GM23248 (cell line): ENCODE data around the gene WDFY1. TPM values are rescaled to one million over a fixed set of nuclear protein-coding genes. Genes with fewer than 3 reads are reported as not detected.
"Not testable (repeated sequence)": the region's sequence is repeated elsewhere in the genome, so short reads cannot be mapped to it uniquely, and the experiment has no call there.

ENCODE experiments used
- DNase-seq: peaks from one replicate; pipeline ENCODE4 v3.0.0-alpha.2; 2015
- H2AFZ ChIP-seq: fragments of 200-600 bp; sonication (generic); 2 replicates; pipeline ENCODE4 v1.6.1; 2016; ENCODE audit warnings: antibody characterized with exemption
- H3F3A ChIP-seq: fragments of 200-600 bp; sonication (generic); 2 replicates; pipeline ENCODE4 v1.6.1; 2016; ENCODE audit warnings: mild to moderate bottlenecking, antibody characterized with exemption, mixed run types; ENCODE audit not compliant: insufficient read depth
- H3K27ac ChIP-seq: fragments of 200-600 bp; sonication (generic); 2 replicates; pipeline ENCODE4 v1.5.1; 2016; ENCODE audit warnings: mild to moderate bottlenecking
- H3K27me3 ChIP-seq: fragments of 200-600 bp; sonication (generic); replicated peaks from 2 replicates; pipeline ENCODE4 v1.6.1; 2016; ENCODE audit warnings: mild to moderate bottlenecking; ENCODE audit not compliant: insufficient read depth
- H3K36me3 ChIP-seq: fragments of 200-600 bp; sonication (generic); 2 replicates; pipeline ENCODE4 v1.6.1; 2016; ENCODE audit warnings: low read depth, mild to moderate bottlenecking
- H3K4me1 ChIP-seq: fragments of 200-600 bp; sonication (generic); 2 replicates; pipeline ENCODE4 v1.6.1; 2016; ENCODE audit warnings: mild to moderate bottlenecking; ENCODE audit not compliant: insufficient read depth
- H3K4me2 ChIP-seq: fragments of 200-600 bp; sonication (generic); one replicate; pipeline ENCODE4 v1.6.1; 2016; ENCODE audit warnings: mild to moderate bottlenecking; ENCODE audit not compliant: unreplicated experiment
- H3K4me3 ChIP-seq: fragments of 200-600 bp; sonication (generic); 2 replicates; pipeline ENCODE4 v1.5.1; 2016; ENCODE audit warnings: mild to moderate bottlenecking
- H3K79me2 ChIP-seq: fragments of 200-600 bp; sonication (generic); 2 replicates; pipeline ENCODE4 v1.6.1; 2016; ENCODE audit warnings: mild to moderate bottlenecking; ENCODE audit not compliant: insufficient read depth
- H3K9ac ChIP-seq: fragments of 200-600 bp; sonication (generic); 2 replicates; pipeline ENCODE4 v1.6.1; 2016; ENCODE audit warnings: mild to moderate bottlenecking
- H3K9me2 ChIP-seq: fragments of 200-600 bp; sonication (generic); 2 replicates; pipeline ENCODE4 v1.6.1; 2016; ENCODE audit warnings: mixed run types, mild to moderate bottlenecking, moderate library complexity; ENCODE audit not compliant: insufficient read depth
- H3K9me3 ChIP-seq: fragments of 200-600 bp; sonication (generic); one replicate; pipeline ENCODE4 v1.6.1; 2017; ENCODE audit warnings: low read depth
- H4K20me1 ChIP-seq: fragments of 200-600 bp; sonication (generic); 2 replicates; pipeline ENCODE4 v1.6.0; 2016; ENCODE audit not compliant: insufficient read depth
- EZH2 ChIP-seq: fragments of 200-600 bp; sonication (generic); IDR thresholded peaks from 2 replicates; pipeline ENCODE4 v1.6.1; 2018; ENCODE audit warnings: antibody characterized with exemption, mild to moderate bottlenecking; ENCODE audit not compliant: insufficient read depth, poor library complexity, severe bottlenecking
- EZH2phosphoT487 ChIP-seq: fragments of 200-600 bp; sonication (generic); IDR thresholded peaks from 2 replicates; pipeline ENCODE4 v1.6.1; 2018; ENCODE audit warnings: antibody characterized with exemption, moderate library complexity, mild to moderate bottlenecking, low read depth; ENCODE audit not compliant: insufficient read depth
- WGBS, 2 experiments: methylation state at CpG; one replicate each; pipeline ENCODE4 v1.1.6; 2015 to 2017; ENCODE audit warnings: low lambda C conversion rate in 2 of 2, low coverage in 1 of 2; ENCODE audit errors: missing lambda C conversion rate in 2 of 2; 5-methylcytosine and 5-hydroxymethylcytosine counted together
- in situ Hi-C: fragments of 300-500 bp; cut with MboI; formaldehyde crosslinking; loops from 2 replicates; pipeline ENCODE4 v1.15.0; 2020
- polyA plus RNA-seq: library from polyadenylated mRNA; unstranded; fragments of >200 nt; fragmentation: Nextera tagmentation; extraction: Ambion mirVana; gene quantifications from 2 replicates; pipeline ENCODE4 v1.2.1, GENCODE V29; 2016
- total RNA-seq: library from RNA; depleted of rRNA; stranded (reverse); fragments of >200 nt; shearing (Covaris generic); gene quantifications from 2 replicates; pipeline ENCODE4 v1.2.3, GENCODE V29; 2014

WDFY1 gene
- total and polyA plus RNA-seq, 2 experiments from 2014 or later: 65.1 to 81.2 TPM

DNA sequence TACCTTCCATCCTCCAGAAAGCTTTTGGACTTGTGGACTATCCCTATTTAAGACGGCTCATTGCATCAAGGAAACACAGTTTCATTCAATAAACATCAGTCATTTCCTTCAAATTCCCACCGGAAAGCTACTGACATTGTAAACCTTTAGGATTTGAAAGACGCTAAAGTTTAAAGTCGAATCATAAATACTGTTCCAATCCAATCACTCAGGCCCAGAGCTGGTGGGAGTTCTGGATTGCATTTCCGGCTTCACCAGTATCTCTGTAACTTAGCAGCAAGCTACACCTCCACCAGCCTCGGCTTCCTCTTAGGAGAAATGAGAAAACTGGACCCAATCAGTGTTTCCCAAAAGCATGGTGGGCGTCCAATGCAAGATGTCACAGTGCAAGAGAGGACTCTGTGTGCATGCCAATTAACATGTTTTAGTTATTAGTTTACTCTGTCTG, 1.6 kb downstream of the WDFY1 start:
- Histone ChIP-seq H3K9ac (peak overlapping the region; percentile 91), H3K4me1 (peaks cover 19% of the 10 kb centered on the region), H4K20me1 (no peaks in the 10 kb centered on the region), H3K9me2 (no peaks in the 10 kb centered on the region), H3K27me3 (no peaks in the 10 kb centered on the region), H3K36me3 (no peaks in the 10 kb centered on the region), H3K79me2 (peaks cover 60% of the 10 kb centered on the region), H3F3A (peaks cover 37% of the 10 kb centered on the region), H3K4me2 (peak overlapping the region; percentile 97), H3K27ac (peak overlapping the region; percentile 74), H3K9me3 (no peaks in the 10 kb centered on the region), H2AFZ (peak overlapping the region; percentile 70; the same call in 1 of the 2 replicates), H3K4me3 (peak overlapping the region; percentile 97)
- DNase-seq: peak; percentile 76
- 0 to 1% methylated on average over 7 of the region's 7 CpGs for WGBS, 2 experiments
- in situ Hi-C loops: no loop called here
- TF ChIP-seq EZH2phosphoT487: no peak
- no peak for TF ChIP-seq EZH2

DNA sequence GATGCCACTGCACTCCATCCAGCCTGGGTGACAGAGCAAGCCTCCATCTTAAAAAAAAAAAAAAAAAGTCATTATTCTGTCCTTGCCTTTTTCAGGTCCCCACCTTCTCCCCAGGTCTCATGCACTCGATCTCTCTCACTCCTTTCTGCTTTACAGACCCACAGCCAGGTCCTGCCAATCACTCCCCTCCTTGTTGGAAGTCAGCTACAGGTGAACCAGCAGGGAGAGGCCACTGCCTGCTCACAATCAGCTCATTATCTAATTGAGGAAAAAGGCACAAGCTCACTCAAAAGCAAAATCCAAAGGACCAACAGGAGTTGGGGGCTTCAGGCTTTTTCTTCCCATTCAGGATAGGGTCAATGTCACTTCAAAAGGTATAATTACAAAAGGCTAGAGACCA, 2.0 kb downstream of the WDFY1 start:
- H3F3A ChIP-seq: peaks cover 37% of the 10 kb centered on the region
- H3K27me3 ChIP-seq: no peaks in the 10 kb centered on the region
- H3K79me2 ChIP-seq: peaks cover 64% of the 10 kb centered on the region
- no peaks in the 10 kb centered on the region for H4K20me1 ChIP-seq
- peak overlapping the region; percentile 74 for H3K27ac ChIP-seq
- no peak overlapping the region for H2AFZ ChIP-seq
- WGBS, 2 experiments: 96 to 100% methylated on average over 1 of the region's 1 CpG
- H3K9ac ChIP-seq: peak overlapping the region; percentile 91
- H3K4me2 ChIP-seq: peak overlapping the region; percentile 97
- H3K36me3 ChIP-seq: no peaks in the 10 kb centered on the region
- H3K9me2 ChIP-seq: no peaks in the 10 kb centered on the region
- DNase-seq: no peak
- in situ Hi-C loops: no loop called here
- peaks cover 19% of the 10 kb centered on the region for H3K4me1 ChIP-seq
- H3K4me3 ChIP-seq: peak overlapping the region; percentile 97
- no peaks in the 10 kb centered on the region for H3K9me3 ChIP-seq
- TF ChIP-seq EZH2 (no peak), EZH2phosphoT487 (no peak)

DNA sequence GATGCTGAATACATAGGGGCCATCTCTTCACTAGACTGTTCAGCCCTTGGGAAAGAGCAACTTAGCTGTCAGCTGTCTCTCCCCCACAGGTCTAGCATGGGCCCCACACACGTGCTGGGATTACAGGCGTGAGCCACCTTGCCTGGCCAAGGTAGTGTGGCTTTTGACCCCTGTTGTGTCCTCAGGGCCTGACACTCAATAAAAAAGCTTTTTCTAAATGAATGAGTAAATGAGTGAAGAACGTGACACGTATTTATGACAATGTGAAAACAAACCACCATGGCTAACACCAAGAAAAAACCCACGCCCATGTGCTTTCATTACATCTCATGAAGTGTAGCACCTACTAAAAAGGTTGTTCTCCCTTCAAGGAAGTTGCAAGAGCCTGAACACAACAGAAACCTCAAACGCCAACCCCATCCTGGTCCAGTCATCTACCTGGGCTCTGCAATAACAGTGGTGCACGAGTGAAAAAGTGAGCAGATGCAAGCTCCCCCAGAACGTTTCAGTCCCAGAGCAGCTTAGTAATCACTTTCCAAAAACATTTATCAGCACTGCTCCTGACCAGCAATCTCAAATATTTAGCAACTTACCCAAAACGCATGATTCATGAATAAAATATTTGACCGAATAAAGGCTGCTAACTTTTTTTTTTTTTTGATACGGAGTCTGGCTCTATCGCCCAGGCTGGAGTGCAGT, 3.4 kb downstream of the WDFY1 start:
- Histone ChIP-seq H3K9me3 (no peaks in the 10 kb centered on the region), H3K9ac (peak overlapping the region; percentile 50; the same call in 1 of the 2 replicates), H3K4me3 (peak overlapping the region; percentile 59), H3K4me1 (peaks cover 33% of the 10 kb centered on the region), H3K9me2 (no peaks in the 10 kb centered on the region), H3K27me3 (no peaks in the 10 kb centered on the region), H2AFZ (no peak overlapping the region), H3F3A (peaks cover 37% of the 10 kb centered on the region), H3K27ac (peak overlapping the region; percentile 69), H4K20me1 (no peaks in the 10 kb centered on the region), H3K36me3 (no peaks in the 10 kb centered on the region), H3K4me2 (peak overlapping the region; percentile 66), H3K79me2 (peaks cover 78% of the 10 kb centered on the region)
- in situ Hi-C loops: no loop called here
- 0 out of 2 replicates have a peak, but pooled peaks have one; percentile 84 for TF ChIP-seq EZH2phosphoT487
- TF ChIP-seq EZH2: no peak
- DNase-seq: peak; percentile 88
- 4% methylated on average over 12 of the region's 12 CpGs for WGBS, 2 experiments

DNA sequence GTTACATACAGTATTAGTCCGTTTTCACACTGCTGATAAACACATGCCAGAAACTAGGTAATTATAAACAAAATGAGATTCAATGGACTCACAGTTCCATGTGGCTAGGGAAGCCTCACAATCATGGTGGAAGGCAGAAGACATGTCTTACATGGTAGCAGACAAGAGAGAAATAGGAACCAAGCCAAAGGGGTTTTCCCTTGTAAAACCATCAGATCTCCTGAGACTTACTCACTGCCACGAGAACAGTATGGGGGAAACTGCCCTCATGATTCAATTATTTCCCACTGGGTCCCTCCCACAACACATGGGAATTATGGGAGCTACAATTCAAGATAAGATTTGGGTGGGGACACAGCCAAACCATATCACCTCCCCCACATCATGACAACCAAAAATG, 5.7 kb downstream of the WDFY1 start:
- WGBS, 2 experiments: 53 to 62% methylated on average over 2 of the region's 2 CpGs
- in situ Hi-C loops, H3K4me3 ChIP-seq, H3K27ac ChIP-seq, H3K4me2 ChIP-seq, H3K9ac ChIP-seq, H3K36me3 ChIP-seq, H4K20me1 ChIP-seq, H3K9me2 ChIP-seq, H2AFZ ChIP-seq, H3K9me3 ChIP-seq, H3K27me3 ChIP-seq: not testable (repeated sequence)
- Histone ChIP-seq H3K79me2 (peaks cover 84% of the 10 kb centered on the region), H3F3A (peaks cover 41% of the 10 kb centered on the region), H3K4me1 (peaks cover 49% of the 10 kb centered on the region)
- peak; percentile 37 for DNase-seq
